ENCODE data around the gene DMAC2. TPM values are rescaled to one million over a fixed set of nuclear protein-coding genes. Genes with fewer than 3 reads are reported as not detected.

DMAC2 gene
- total and polyA plus RNA-seq, 2 of the 13 experiments (the other 11 are each of a cell fraction or from before 2014, with no cell fraction given) = 39.0 to 66.0 TPM

DNA sequence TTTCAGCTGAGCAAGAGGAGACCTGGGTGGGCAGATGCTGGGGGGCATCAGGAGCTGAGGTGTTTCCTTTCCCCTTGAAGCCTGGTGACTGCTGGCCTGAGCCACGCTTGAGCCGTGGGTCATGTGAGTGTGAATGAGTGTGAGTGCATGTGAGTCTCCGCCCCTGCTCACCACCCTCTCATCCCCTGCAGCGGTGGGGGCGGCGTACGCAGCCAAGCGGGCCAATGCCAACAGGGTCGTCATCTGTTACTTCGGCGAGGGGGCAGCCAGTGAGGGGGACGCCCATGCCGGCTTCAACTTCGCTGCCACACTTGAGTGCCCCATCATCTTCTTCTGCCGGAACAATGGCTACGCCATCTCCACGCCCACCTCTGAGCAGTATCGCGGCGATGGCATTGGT lies 17.7 kb downstream of the DMAC2 start (continued):
- TF ChIP-seq KAT2B (IDR thresholded peaks at IDR 0.05; ENCODE audit: borderline replicate concordance, low read depth, low read length) = no peak
- TF ChIP-seq ZSCAN12 (CRISPR knock-in tag; IDR thresholded peaks at IDR 0.05) = no peak
- TF ChIP-seq CHCHD3 (CRISPR knock-in tag; IDR thresholded peaks at IDR 0.05) = no peak
- TF ChIP-seq, protein P1, sequence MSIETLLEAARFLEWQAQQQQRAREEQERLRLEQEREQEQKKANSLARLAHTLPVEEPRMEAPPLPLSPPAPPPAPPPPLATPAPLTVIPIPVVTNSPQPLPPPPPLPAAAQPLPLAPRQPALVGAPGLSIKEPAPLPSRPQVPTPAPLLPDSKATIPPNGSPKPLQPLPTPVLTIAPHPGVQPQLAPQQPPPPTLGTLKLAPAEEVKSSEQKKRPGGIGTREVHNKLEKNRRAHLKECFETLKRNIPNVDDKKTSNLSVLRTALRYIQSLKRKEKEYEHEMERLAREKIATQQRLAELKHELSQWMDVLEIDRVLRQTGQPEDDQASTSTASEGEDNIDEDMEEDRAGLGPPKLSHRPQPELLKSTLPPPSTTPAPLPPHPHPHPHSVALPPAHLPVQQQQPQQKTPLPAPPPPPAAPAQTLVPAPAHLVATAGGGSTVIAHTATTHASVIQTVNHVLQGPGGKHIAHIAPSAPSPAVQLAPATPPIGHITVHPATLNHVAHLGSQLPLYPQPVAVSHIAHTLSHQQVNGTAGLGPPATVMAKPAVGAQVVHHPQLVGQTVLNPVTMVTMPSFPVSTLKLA (IDR thresholded peaks at IDR 0.05) = no peak
- TF ChIP-seq MAFK (conservative IDR thresholded peaks at IDR 0.05 in 1 of 2, IDR thresholded peaks at IDR 0.05 in 1 of 2; ENCODE audit: low read length in 2 of 2) = no peak

DNA sequence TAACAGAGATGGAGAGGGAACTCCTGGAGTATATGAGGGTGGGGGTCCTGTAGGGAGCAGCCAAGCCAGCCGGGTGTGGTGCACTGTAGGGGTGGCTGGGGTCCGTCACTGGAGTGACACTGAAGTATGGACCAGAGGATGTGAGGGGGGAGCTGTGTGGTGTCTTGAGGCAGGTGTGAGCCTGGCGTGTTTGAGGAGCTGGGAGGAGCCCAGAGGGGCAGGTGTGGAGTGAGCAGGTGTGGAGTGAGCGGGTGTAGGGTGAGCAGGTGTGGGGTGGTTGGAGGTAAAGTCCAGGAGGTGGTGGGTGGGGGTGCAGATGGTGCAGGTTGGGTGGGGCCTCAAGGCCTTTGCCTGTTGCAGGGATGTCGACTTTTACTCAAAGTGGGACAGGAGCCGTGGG lies 18.4 kb downstream of the DMAC2 start:
- Histone ChIP-seq H4K20me1 (ENCODE audit: insufficient read depth, low read length) (no peaks in the 10 kb centered on the region), H3K79me2 (ENCODE audit: insufficient read depth, low read length) (no peaks in the 10 kb centered on the region), H3K4me1 (ENCODE audit: insufficient read depth, low read length) (peaks cover 22% of the 10 kb centered on the region), H3K36me3 (replicated peaks in 1 of 2; ENCODE audit: control insufficient read depth in 1 of 2, insufficient read depth in 2 of 2, low read length in 2 of 2) (peaks cover 21 to 32% of the 10 kb centered on the region in 2 experiments; a peak in 4 of 5 replicates), H3K9ac (ENCODE audit: insufficient read depth, low read depth, low read length) (no peak overlapping the region), H3K4me2 (ENCODE audit: low read depth, low read length) (no peak overlapping the region), H3K9me3 (ENCODE audit: low read length) (no peaks in the 10 kb centered on the region), H3K4me3 (replicated peaks in 1 of 3; ENCODE audit: insufficient read depth in 1 of 3, low read depth in 2 of 3, low read length in 3 of 3) (no peak overlapping the region), H3K27me3 (ENCODE audit: control insufficient read depth in 1 of 2, insufficient read depth in 2 of 2, low read length in 2 of 2) (no peaks in the 10 kb centered on the region), H2AFZ (ENCODE audit: low read length) (no peak overlapping the region), H3K27ac (ENCODE audit: extremely low read length, insufficient read depth, low read length) (no peak overlapping the region)
- ChIA-PET CTCF (ENCODE audit: low intra/inter-chr PET ratio, low total read pairs) (no interaction called here), POLR2A (no interaction called here)
- intact Hi-C loops (cut with micrococcal nuclease; ENCODE audit: unreplicated experiment) (no loop called here), in situ Hi-C loops (cut with HindIII; ENCODE audit: extremely low pct_ligation_motif_present, low pct_unique_long_range_greater_than_20kb) (no loop called here)
- DNase-seq (ENCODE audit: low spot score) (no peak), FAIRE-seq (no peak), ATAC-seq (no peak)
- 92% methylated on average over 6 of the region's 6 CpGs for WGBS (ENCODE audit: low lambda C conversion rate)
- BruUV-seq (replicated peaks) = no TSS peak
- peak; percentile 19 for TF ChIP-seq AGO2 (optimal IDR thresholded peaks at IDR 0.05; ENCODE audit: low read depth, low read length)
- no peak for TF ChIP-seq U2AF1 (optimal IDR thresholded peaks at IDR 0.05; ENCODE audit: low read depth, low read length)

Measured in HepG2 (cell line).